ENCODE data around the gene CAMK2D.

DNA sequence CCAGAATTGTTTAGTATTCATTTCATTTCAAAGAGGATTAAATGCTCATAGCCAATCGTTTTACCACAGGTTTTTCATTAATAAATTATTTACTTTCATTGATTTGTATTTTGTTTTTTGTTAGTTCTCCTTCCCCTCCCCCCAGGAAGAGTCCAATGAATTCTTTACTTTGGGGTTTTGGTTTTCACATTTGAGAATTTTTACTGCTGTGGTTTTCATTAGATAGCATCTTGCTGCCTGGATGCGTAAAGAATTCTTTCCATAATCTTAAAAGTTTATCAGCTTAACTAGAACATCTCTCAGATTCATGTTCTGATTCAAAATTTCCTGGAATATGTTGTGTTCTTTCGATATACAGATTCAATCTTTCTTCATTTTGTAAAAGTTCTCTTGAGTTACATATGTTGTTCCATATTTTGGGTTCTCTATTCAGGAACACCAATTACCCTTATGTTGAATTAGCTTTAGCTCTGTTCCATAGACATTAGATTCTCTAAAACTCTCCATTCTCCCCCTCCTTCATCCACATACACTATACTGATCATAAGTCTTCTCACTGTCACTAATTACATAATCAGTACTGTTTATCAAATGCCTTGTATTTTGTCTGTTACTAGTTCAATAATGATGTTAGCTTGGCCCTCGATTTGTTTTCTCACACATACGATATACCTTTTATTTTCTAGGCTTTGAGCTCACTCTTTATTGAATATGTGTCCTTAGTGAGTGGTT, 184.4 kb downstream of the CAMK2D start:
- TF ChIP-seq, protein P1, sequence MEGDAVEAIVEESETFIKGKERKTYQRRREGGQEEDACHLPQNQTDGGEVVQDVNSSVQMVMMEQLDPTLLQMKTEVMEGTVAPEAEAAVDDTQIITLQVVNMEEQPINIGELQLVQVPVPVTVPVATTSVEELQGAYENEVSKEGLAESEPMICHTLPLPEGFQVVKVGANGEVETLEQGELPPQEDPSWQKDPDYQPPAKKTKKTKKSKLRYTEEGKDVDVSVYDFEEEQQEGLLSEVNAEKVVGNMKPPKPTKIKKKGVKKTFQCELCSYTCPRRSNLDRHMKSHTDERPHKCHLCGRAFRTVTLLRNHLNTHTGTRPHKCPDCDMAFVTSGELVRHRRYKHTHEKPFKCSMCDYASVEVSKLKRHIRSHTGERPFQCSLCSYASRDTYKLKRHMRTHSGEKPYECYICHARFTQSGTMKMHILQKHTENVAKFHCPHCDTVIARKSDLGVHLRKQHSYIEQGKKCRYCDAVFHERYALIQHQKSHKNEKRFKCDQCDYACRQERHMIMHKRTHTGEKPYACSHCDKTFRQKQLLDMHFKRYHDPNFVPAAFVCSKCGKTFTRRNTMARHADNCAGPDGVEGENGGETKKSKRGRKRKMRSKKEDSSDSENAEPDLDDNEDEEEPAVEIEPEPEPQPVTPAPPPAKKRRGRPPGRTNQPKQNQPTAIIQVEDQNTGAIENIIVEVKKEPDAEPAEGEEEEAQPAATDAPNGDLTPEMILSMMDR (conservative IDR thresholded peaks at IDR 0.05 in 1 of 2, IDR thresholded peaks at IDR 0.05 in 1 of 2; ENCODE audit: low read depth in 1 of 2, low read length in 2 of 2), result no peak
- no peak for TF ChIP-seq EZH2 (IDR thresholded peaks at IDR 0.05; ENCODE audit: low read length, missing control alignments)

Data from fibroblast of lung (primary cell).